ENCODE results near the gene RTN3.

Gene RTN3

DNA sequence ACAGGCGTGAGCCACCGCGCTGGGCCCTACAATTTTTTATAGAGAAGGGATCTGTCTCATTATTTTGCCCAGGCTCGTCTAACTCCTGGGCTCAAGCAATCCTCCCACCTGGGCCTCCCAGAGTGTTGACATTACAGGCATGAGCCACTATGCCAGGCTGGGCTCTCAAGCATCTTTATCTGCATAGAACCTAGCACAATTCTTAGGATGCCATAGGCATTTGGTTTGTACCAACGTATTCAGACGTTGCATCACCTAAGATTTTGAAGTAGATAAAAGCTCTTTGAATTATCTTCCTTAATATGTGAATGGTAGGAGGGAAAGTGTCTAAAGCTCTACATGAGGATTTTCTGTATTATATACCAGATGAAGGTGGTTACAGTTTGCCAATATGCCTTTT lies 30.5 kb downstream of the RTN3 start:
- no peak overlapping the region for H3K4me3 ChIP-seq (replicated peaks; ENCODE audit: low read depth, low read length)
- TF ChIP-seq, protein P1, sequence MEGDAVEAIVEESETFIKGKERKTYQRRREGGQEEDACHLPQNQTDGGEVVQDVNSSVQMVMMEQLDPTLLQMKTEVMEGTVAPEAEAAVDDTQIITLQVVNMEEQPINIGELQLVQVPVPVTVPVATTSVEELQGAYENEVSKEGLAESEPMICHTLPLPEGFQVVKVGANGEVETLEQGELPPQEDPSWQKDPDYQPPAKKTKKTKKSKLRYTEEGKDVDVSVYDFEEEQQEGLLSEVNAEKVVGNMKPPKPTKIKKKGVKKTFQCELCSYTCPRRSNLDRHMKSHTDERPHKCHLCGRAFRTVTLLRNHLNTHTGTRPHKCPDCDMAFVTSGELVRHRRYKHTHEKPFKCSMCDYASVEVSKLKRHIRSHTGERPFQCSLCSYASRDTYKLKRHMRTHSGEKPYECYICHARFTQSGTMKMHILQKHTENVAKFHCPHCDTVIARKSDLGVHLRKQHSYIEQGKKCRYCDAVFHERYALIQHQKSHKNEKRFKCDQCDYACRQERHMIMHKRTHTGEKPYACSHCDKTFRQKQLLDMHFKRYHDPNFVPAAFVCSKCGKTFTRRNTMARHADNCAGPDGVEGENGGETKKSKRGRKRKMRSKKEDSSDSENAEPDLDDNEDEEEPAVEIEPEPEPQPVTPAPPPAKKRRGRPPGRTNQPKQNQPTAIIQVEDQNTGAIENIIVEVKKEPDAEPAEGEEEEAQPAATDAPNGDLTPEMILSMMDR (IDR thresholded peaks at IDR 0.05; ENCODE audit: low read depth, low read length, missing control alignments) = no peak
- no peak for DNase-seq (ENCODE audit: extremely low read depth, low read depth)

DNA sequence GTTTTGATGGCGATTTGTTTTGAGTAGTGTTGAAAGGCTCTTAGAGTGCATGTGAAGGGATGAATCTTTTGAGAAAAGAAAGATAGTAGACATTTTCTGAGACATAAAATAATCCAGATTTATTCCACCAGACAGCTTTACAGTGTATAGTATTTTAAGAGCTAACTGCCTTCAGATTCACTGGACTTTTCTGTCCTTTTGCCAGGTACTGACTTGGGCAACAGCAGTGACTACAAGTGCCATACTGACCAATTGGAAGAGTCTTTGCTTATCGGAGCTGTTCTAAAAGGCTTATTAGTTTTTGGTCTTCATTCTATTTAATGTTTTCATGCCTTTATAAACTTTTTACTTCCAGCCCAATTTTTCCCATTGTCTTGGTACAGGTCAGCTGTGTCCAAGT lies 32.5 kb downstream of the RTN3 start:
- no peak for DNase-seq (ENCODE audit: extremely low read depth, low read depth)
- no peak overlapping the region for H3K4me3 ChIP-seq (replicated peaks; ENCODE audit: low read depth, low read length)
- TF ChIP-seq, protein P1 (IDR thresholded peaks at IDR 0.05; ENCODE audit: low read depth, low read length, missing control alignments) = no peak

DNA sequence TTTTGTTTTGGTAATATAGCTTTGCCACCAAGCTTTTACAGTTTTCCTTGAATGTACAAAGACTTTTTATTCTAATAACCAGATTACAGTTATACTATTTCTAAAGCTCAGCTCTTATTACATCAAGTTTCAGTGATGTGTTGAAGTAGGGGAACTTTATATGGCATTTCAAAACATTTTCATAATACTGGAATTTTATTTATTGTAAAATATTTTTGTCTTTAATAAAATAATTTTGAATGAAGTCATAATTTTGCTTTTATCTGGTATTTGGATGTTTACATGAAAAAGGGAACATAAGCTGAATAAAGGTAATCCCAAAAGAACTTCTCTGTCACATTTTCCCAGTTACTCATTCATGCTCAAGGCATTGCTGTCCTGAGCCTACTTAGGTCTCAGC lies 34.7 kb downstream of the RTN3 start:
- DNase-seq (ENCODE audit: extremely low read depth, low read depth) = no peak
- TF ChIP-seq, protein P1 (IDR thresholded peaks at IDR 0.05; ENCODE audit: low read depth, low read length, missing control alignments) = no peak
- H3K4me3 ChIP-seq (replicated peaks; ENCODE audit: low read depth, low read length) = no peak overlapping the region

DNA sequence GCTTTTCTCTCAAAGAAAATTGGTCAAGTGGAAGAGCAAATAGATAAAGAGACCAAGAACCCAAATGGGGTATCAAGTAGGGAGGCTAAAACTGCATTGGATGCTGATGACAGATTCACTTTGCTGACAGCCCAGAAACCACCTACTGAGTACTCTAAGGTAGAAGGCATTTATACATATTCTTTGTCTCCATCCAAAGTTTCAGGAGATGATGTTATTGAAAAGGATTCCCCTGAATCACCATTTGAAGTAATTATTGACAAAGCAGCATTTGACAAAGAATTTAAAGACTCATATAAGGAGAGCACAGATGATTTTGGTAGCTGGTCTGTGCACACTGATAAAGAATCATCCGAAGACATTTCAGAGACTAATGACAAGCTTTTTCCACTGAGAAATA lies 37.7 kb downstream of the RTN3 start:
- TF ChIP-seq, protein P1 (IDR thresholded peaks at IDR 0.05; ENCODE audit: low read depth, low read length, missing control alignments) = no peak
- DNase-seq (ENCODE audit: extremely low read depth, low read depth) = no peak

DNA sequence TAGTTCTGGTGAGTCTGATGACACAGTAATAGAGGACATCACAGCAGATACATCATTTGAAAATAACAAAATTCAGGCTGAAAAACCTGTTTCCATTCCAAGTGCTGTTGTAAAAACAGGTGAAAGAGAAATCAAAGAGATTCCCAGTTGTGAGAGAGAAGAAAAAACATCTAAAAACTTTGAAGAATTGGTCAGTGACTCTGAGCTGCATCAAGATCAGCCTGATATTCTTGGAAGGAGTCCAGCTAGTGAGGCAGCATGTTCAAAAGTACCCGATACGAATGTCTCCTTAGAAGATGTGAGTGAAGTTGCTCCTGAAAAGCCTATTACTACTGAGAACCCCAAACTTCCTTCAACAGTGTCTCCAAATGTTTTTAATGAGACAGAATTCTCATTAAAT lies 38.7 kb downstream of the RTN3 start:
- H3K4me3 ChIP-seq (replicated peaks; ENCODE audit: low read depth, low read length) = no peak overlapping the region
- no peak for DNase-seq (ENCODE audit: extremely low read depth, low read depth)
- TF ChIP-seq, protein P1 (IDR thresholded peaks at IDR 0.05; ENCODE audit: low read depth, low read length, missing control alignments) = no peak

More for the DNA sequence above, 37.7 kb downstream of the RTN3 start:
- no peak overlapping the region for H3K4me3 ChIP-seq (replicated peaks; ENCODE audit: low read depth, low read length)

DNA sequence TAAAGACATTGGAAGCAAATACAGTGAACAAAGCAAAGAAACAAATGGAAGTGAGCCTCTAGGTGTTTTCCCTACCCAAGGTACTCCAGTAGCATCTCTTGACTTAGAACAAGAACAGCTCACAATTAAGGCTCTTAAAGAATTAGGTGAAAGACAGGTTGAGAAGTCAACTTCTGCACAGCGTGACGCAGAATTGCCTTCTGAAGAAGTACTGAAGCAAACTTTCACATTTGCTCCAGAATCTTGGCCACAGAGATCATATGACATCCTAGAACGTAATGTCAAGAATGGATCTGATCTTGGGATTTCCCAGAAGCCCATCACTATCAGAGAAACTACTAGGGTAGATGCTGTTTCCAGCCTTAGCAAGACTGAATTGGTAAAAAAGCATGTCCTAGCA lies 39.3 kb downstream of the RTN3 start:
- DNase-seq (ENCODE audit: extremely low read depth, low read depth) = no peak
- TF ChIP-seq, protein P1 (IDR thresholded peaks at IDR 0.05; ENCODE audit: low read depth, low read length, missing control alignments) = no peak
- H3K4me3 ChIP-seq (replicated peaks; ENCODE audit: low read depth, low read length) = no peak overlapping the region

DNA sequence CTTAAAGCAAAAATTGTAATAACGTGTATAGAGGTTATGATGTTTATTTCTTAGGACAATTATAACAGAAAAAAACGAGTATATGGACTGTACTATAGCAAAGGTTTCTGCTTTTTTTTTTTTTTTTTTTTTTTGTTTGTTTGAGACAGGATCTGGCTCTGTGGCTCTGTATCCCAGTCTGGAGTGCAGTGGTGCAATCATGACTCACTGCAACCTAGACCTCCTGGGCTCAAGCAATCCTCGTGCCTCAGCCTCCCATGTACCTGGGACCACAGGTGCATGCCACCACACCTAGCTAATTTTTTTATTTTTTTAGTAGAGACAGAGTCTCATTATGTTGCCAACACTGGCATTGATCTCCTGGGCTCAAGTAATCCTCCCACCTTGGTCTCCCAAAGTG lies 48.0 kb downstream of the RTN3 start:
- H3K4me3 ChIP-seq (replicated peaks; ENCODE audit: low read depth, low read length) = no peak overlapping the region
- TF ChIP-seq, protein P1 (IDR thresholded peaks at IDR 0.05; ENCODE audit: low read depth, low read length, missing control alignments) = no peak
- no peak for DNase-seq (ENCODE audit: extremely low read depth, low read depth)

Measured in HFF-Myc (cell line).